Measurements from ENCODE around the gene TLR10. TPM values are rescaled to one million over a fixed set of nuclear protein-coding genes. Genes with fewer than 3 reads are reported as not detected.
"Not testable (repeated sequence)": the region's sequence is repeated elsewhere in the genome, so short reads cannot be mapped to it uniquely, and the experiment has no call there.

TLR10 gene
- total RNA-seq, 1 donor from 2014 or later: 0.52 TPM

DNA sequence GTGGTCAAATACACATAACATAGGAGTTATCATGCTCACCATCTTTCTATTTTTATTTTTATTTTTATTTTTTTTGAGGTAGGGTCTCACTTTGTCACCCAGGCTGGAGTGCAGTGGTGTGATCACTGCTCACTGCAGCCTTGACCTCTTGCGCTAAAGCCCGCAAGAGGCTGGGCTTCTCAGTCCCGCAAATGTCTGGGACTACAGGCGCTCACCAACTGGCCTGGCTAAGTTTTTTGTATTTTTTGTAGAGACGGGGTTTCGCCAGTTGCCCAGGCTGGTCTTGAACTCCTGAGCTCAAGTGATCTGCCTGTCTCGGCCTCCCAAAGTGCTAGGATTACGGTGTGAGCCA is 295 bp upstream of the TLR10 start:
- no peaks in the 10 kb centered on the region for H3K9me3 ChIP-seq (ENCODE audit: control insufficient read depth in 3 of 3, low read length in 3 of 3)
- H3K27ac ChIP-seq (ENCODE audit: low read depth, low read length): no peak overlapping the region
- H3K4me1 ChIP-seq (ENCODE audit: control insufficient read depth in 3 of 3, insufficient read depth in 3 of 3, low read length in 3 of 3): peaks cover 0 to 2% (median 0%) of the 10 kb centered on the region in 3 donors
- no peak overlapping the region for H3K4me3 ChIP-seq (ENCODE audit: low read length in 3 of 3)
- H3K9ac ChIP-seq (ENCODE audit: low read depth in 1 of 3, low read length in 3 of 3): no peak overlapping the region
- no peaks in the 10 kb centered on the region for H3K36me3 ChIP-seq (ENCODE audit: control insufficient read depth in 3 of 3, insufficient read depth in 3 of 3, low read length in 3 of 3)
- no peaks in the 10 kb centered on the region for H3K27me3 ChIP-seq (ENCODE audit: control insufficient read depth in 3 of 3, insufficient read depth in 3 of 3, low read length in 3 of 3)

- Histone ChIP-seq H3K9ac (ENCODE audit: low read depth in 1 of 3, low read length in 3 of 3) (no peak overlapping the region), H3K27ac (ENCODE audit: low read depth, low read length) (no peak overlapping the region), H3K4me3 (ENCODE audit: low read length in 3 of 3) (no peak overlapping the region), H3K4me1 (ENCODE audit: control insufficient read depth in 3 of 3, insufficient read depth in 3 of 3, low read length in 3 of 3) (peaks cover 0 to 2% (median 0%) of the 10 kb centered on the region in 3 donors), H3K36me3 (ENCODE audit: control insufficient read depth in 3 of 3, insufficient read depth in 3 of 3, low read length in 3 of 3) (no peaks in the 10 kb centered on the region), H3K9me3 (ENCODE audit: control insufficient read depth in 3 of 3, low read length in 3 of 3) (no peaks in the 10 kb centered on the region), H3K27me3 (ENCODE audit: control insufficient read depth in 3 of 3, insufficient read depth in 3 of 3, low read length in 3 of 3) (no peaks in the 10 kb centered on the region)
Measured at GRCh38 chr4:38781854-38782261, 932 bp downstream of the TLR10 start.

GRCh38 chr4:38780833-38781484 is 1.8 kb downstream of the TLR10 start:
- no peaks in the 10 kb centered on the region for H3K27me3 ChIP-seq (ENCODE audit: control insufficient read depth in 3 of 3, insufficient read depth in 3 of 3, low read length in 3 of 3)
- H3K9ac ChIP-seq (ENCODE audit: low read depth in 1 of 3, low read length in 3 of 3): no peak overlapping the region
- H3K27ac ChIP-seq (ENCODE audit: low read depth, low read length): no peak overlapping the region
- no peak overlapping the region for H3K4me3 ChIP-seq (ENCODE audit: low read length in 3 of 3)
- no peaks in the 10 kb centered on the region for H3K9me3 ChIP-seq (ENCODE audit: control insufficient read depth in 3 of 3, low read length in 3 of 3)
- H3K36me3 ChIP-seq (ENCODE audit: control insufficient read depth in 3 of 3, insufficient read depth in 3 of 3, low read length in 3 of 3): no peaks in the 10 kb centered on the region
- H3K4me1 ChIP-seq (ENCODE audit: control insufficient read depth in 3 of 3, insufficient read depth in 3 of 3, low read length in 3 of 3): peaks cover 0 to 2% (median 0%) of the 10 kb centered on the region in 3 donors

- Histone ChIP-seq H3K4me1 (ENCODE audit: control insufficient read depth in 3 of 3, insufficient read depth in 3 of 3, low read length in 3 of 3) (no peaks in the 10 kb centered on the region), H3K36me3 (ENCODE audit: control insufficient read depth in 3 of 3, insufficient read depth in 3 of 3, low read length in 3 of 3) (no peaks in the 10 kb centered on the region), H3K4me3 (ENCODE audit: low read length in 3 of 3) (no peak overlapping the region), H3K9me3 (ENCODE audit: control insufficient read depth in 3 of 3, low read length in 3 of 3) (no peaks in the 10 kb centered on the region), H3K27ac (ENCODE audit: low read depth, low read length) (no peak overlapping the region), H3K9ac (ENCODE audit: low read depth in 1 of 3, low read length in 3 of 3) (no peak overlapping the region), H3K27me3 (ENCODE audit: control insufficient read depth in 3 of 3, insufficient read depth in 3 of 3, low read length in 3 of 3) (no peaks in the 10 kb centered on the region)
Measured at GRCh38 chr4:38779790-38780189, 3.0 kb downstream of the TLR10 start.

DNA sequence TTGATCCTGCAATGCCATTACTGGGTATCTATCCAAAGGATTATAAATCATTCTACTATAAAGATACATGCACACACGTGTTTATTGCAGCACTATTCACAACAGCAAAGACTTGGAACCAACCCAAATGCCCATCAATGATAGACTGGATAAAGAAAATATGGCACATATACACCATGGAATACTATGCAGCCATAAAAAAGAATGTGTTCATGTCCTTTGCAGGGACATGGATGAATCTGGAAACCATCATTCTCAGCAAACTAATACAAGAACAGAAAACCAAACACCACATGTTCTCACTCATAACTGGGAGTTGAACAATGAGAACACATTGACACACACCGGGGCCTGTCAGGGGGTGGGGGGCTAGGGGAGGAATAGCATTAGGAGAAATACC is 4.9 kb downstream of the TLR10 start:
- H3K9me3 ChIP-seq (ENCODE audit: control insufficient read depth in 3 of 3, low read length in 3 of 3); H3K36me3 ChIP-seq (ENCODE audit: control insufficient read depth in 3 of 3, insufficient read depth in 3 of 3, low read length in 3 of 3); H3K27ac ChIP-seq (ENCODE audit: low read depth, low read length); H3K4me3 ChIP-seq (ENCODE audit: low read length in 3 of 3); H3K4me1 ChIP-seq (ENCODE audit: control insufficient read depth in 3 of 3, insufficient read depth in 3 of 3, low read length in 3 of 3); H3K27me3 ChIP-seq (ENCODE audit: control insufficient read depth in 3 of 3, insufficient read depth in 3 of 3, low read length in 3 of 3); H3K9ac ChIP-seq (ENCODE audit: low read depth in 1 of 3, low read length in 3 of 3): not testable (repeated sequence)

DNA sequence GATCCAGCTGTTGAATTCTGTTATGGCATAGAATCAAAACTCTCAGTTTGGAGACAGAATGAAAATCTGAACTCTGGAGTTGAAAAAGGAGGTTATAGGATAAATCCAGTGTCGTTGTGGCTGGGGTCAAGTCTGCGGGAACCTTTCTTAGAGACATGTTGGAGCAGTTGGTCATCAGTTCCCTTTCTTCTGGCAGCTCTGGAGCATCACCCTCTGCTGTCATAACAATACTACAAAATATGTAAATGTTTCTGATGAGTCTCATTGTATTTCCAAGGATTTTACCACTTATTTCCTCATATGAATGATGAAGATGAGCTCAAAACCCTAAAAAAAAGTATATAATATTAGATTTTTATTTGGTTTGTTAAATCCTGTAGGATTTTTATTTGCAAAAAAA is 7.5 kb downstream of the TLR10 start:
- H3K36me3 ChIP-seq (ENCODE audit: control insufficient read depth in 3 of 3, insufficient read depth in 3 of 3, low read length in 3 of 3): no peaks in the 10 kb centered on the region
- H3K4me3 ChIP-seq (ENCODE audit: low read length in 3 of 3): no peak overlapping the region
- H3K27ac ChIP-seq (ENCODE audit: low read depth, low read length): no peak overlapping the region
- H3K27me3 ChIP-seq (ENCODE audit: control insufficient read depth in 3 of 3, insufficient read depth in 3 of 3, low read length in 3 of 3): no peaks in the 10 kb centered on the region
- no peaks in the 10 kb centered on the region for H3K4me1 ChIP-seq (ENCODE audit: control insufficient read depth in 3 of 3, insufficient read depth in 3 of 3, low read length in 3 of 3)
- no peak overlapping the region for H3K9ac ChIP-seq (ENCODE audit: low read depth in 1 of 3, low read length in 3 of 3)
- H3K9me3 ChIP-seq (ENCODE audit: control insufficient read depth in 3 of 3, low read length in 3 of 3): no peaks in the 10 kb centered on the region

DNA sequence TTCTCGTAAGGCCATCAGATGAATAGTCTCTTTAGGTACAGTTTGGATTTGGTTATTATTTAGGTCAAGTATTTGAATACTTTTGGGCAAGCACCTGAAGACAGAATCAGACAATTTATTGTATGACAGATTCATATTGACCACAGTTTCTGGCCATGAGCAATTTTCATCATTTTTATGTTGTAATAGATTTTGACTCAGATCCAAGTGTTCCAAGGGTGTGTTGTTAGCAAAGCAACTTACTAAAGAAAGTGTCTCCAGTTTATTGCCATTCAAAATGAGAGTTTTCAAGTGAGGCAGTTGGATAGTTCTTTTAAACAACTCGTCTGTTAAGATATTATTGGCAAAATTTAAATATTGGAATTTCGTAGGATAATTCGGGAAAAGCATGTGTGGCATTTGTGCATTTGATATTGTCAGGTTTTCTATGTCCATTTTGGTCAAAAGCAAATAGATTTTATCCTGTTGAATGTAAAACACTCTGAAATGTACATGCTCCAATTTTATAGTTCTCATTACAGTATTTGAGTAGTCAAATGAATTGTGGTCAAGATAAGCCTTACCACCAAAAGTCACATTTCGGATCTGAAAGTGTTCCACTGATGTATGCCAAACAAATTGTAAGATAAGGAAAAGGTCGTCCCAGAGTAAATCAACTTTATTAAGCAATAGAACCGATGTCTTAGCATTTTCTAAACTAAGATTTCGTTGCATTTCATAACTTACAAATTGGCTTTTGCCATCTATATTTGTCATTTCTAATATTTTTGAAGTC is 8.4 kb downstream of the TLR10 start:
- Histone ChIP-seq H3K9me3 (ENCODE audit: control insufficient read depth in 3 of 3, low read length in 3 of 3) (no peaks in the 10 kb centered on the region), H3K4me1 (ENCODE audit: control insufficient read depth in 3 of 3, insufficient read depth in 3 of 3, low read length in 3 of 3) (no peaks in the 10 kb centered on the region), H3K9ac (ENCODE audit: low read depth in 1 of 3, low read length in 3 of 3) (no peak overlapping the region)

DNA sequence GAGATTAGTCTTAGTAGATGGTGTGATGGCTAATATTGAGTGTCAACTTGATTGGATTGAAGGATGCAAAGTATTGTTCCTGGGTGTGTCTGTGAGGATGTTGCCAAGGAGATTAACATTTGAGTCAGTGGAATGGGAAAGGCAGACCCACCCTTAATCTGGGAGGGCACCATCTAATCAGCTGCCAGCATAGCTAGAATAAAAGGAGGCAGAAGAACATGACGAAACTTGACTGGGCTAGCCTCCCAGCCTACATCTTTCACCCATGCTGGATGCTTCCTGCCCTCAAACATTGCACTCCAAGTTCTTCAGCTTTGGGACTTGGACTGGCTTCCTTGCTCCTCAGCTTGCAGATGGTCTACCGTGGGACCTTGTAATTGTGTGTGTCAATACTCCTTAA is 12.5 kb downstream of the TLR10 start:
- not testable (repeated sequence) for H3K9ac ChIP-seq (ENCODE audit: low read depth in 1 of 3, low read length in 3 of 3); H3K27ac ChIP-seq (ENCODE audit: low read depth, low read length); H3K36me3 ChIP-seq (ENCODE audit: control insufficient read depth in 3 of 3, insufficient read depth in 3 of 3, low read length in 3 of 3); H3K27me3 ChIP-seq (ENCODE audit: control insufficient read depth in 3 of 3, insufficient read depth in 3 of 3, low read length in 3 of 3); H3K4me1 ChIP-seq (ENCODE audit: control insufficient read depth in 3 of 3, insufficient read depth in 3 of 3, low read length in 3 of 3); H3K4me3 ChIP-seq (ENCODE audit: low read length in 3 of 3); H3K9me3 ChIP-seq (ENCODE audit: control insufficient read depth in 3 of 3, low read length in 3 of 3)

More for the DNA sequence above, 8.4 kb downstream of the TLR10 start:
- H3K27me3 ChIP-seq (ENCODE audit: control insufficient read depth in 3 of 3, insufficient read depth in 3 of 3, low read length in 3 of 3): no peaks in the 10 kb centered on the region
- H3K4me3 ChIP-seq (ENCODE audit: low read length in 3 of 3): no peak overlapping the region
- H3K36me3 ChIP-seq (ENCODE audit: control insufficient read depth in 3 of 3, insufficient read depth in 3 of 3, low read length in 3 of 3): no peaks in the 10 kb centered on the region
- H3K27ac ChIP-seq (ENCODE audit: low read depth, low read length): no peak overlapping the region

DNA sequence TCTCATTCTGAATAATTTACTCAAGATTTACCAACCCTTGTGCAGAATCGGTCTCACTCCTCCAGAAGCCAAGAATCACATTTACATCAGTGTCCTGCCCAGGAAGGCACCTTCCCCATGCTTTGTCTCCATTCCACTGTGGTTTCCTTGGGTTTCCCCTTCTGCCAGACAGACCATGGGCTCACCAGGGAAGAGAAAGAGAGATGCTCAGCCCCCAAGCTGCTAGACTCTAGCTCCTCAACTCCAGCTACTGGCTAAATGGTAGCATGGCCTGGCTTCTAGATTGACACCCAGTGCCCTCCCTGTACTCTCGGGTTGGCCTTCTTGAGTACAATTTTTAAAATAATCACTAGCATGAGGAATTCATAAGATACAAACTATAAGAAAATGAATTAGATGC is 12.9 kb downstream of the TLR10 start:
- no peaks in the 10 kb centered on the region for H3K4me1 ChIP-seq (ENCODE audit: control insufficient read depth in 3 of 3, insufficient read depth in 3 of 3, low read length in 3 of 3)
- H3K9ac ChIP-seq (ENCODE audit: low read depth in 1 of 3, low read length in 3 of 3): no peak overlapping the region
- H3K9me3 ChIP-seq (ENCODE audit: control insufficient read depth in 3 of 3, low read length in 3 of 3): no peaks in the 10 kb centered on the region
- H3K27me3 ChIP-seq (ENCODE audit: control insufficient read depth in 3 of 3, insufficient read depth in 3 of 3, low read length in 3 of 3): no peaks in the 10 kb centered on the region
- no peaks in the 10 kb centered on the region for H3K36me3 ChIP-seq (ENCODE audit: control insufficient read depth in 3 of 3, insufficient read depth in 3 of 3, low read length in 3 of 3)
- no peak overlapping the region for H3K4me3 ChIP-seq (ENCODE audit: low read length in 3 of 3)
- no peak overlapping the region for H3K27ac ChIP-seq (ENCODE audit: low read depth, low read length)

- H3K4me3 ChIP-seq (ENCODE audit: low read length in 3 of 3): no peak overlapping the region
- H3K36me3 ChIP-seq (ENCODE audit: control insufficient read depth in 3 of 3, insufficient read depth in 3 of 3, low read length in 3 of 3): no peaks in the 10 kb centered on the region
- H3K9me3 ChIP-seq (ENCODE audit: control insufficient read depth in 3 of 3, low read length in 3 of 3): no peaks in the 10 kb centered on the region
- no peak overlapping the region for H3K9ac ChIP-seq (ENCODE audit: low read depth in 1 of 3, low read length in 3 of 3)
- no peak overlapping the region for H3K27ac ChIP-seq (ENCODE audit: low read depth, low read length)
- no peaks in the 10 kb centered on the region for H3K4me1 ChIP-seq (ENCODE audit: control insufficient read depth in 3 of 3, insufficient read depth in 3 of 3, low read length in 3 of 3)
- no peaks in the 10 kb centered on the region for H3K27me3 ChIP-seq (ENCODE audit: control insufficient read depth in 3 of 3, insufficient read depth in 3 of 3, low read length in 3 of 3)
Measured at GRCh38 chr4:38769441-38769840, 13.3 kb downstream of the TLR10 start.

Data from skeletal muscle tissue (tissue), 4 donors.